Measurements from ENCODE around the gene NAIF1. TPM values are rescaled to one million over a fixed set of nuclear protein-coding genes. Genes with fewer than 3 reads are reported as not detected.

NAIF1 gene
- polyA plus RNA-seq, 2 of the 4 experiments (the other 2 are of a cell fraction) = 6.0 to 7.5 TPM

DNA sequence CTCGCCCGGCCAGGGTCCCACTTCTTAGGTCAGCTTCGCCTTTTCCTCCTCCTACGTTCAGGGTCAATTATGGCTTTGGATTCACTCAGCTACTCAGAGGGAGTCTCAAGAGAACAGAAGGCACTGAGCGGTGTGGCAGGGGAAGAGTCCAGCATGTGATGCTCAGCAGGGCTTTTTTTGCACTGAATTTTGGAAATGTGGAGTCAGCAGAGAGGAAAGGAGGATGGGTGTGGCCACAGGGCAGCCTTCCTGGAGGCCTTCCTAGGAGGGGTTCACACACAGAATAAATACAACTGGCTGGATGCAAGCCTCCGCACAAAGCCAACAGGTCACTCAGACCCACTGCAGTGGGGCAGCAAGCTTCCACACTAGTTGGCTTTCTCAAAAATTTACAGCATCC is 4.8 kb downstream of the NAIF1 start:
- ChIA-PET CTCF (interaction anchor here (1.0 to 6.5 kb wide), 6 partner anchors 11 to 140 kb away, joined by 3 to 29 read pairs (median 3); no protein-coding TSS in a partner anchor), POLR2A (no interaction called here)
- TF ChIP-seq CHD4 (IDR thresholded peaks at IDR 0.05; ENCODE audit: borderline replicate concordance) = no peak
- no peak for TF ChIP-seq HDAC2 (IDR thresholded peaks at IDR 0.05)
- TF ChIP-seq, protein P1, sequence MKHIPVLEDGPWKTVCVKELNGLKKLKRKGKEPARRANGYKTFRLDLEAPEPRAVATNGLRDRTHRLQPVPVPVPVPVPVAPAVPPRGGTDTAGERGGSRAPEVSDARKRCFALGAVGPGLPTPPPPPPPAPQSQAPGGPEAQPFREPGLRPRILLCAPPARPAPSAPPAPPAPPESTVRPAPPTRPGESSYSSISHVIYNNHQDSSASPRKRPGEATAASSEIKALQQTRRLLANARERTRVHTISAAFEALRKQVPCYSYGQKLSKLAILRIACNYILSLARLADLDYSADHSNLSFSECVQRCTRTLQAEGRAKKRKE (CRISPR knock-in tag; IDR thresholded peaks at IDR 0.05; ENCODE audit: low read depth) = no peak
- no peak for TF ChIP-seq ELK1 (IDR thresholded peaks at IDR 0.05; ENCODE audit: low read depth, low read length)
- TF ChIP-seq POLR2A (IDR thresholded peaks at IDR 0.05; ENCODE audit: low read length) = no peak
- no peak for TF ChIP-seq CBX8 (IDR thresholded peaks at IDR 0.05)
- no peak for TF ChIP-seq ZSCAN20 (CRISPR knock-in tag; IDR thresholded peaks at IDR 0.05)
- no peak for TF ChIP-seq TFCP2L1 (CRISPR knock-in tag; IDR thresholded peaks at IDR 0.05)
- no peak for TF ChIP-seq KDM1A (IDR thresholded peaks at IDR 0.05; ENCODE audit: low read depth)
- TF ChIP-seq ZFP36 (IDR thresholded peaks at IDR 0.05; ENCODE audit: borderline replicate concordance, partially characterized antibody) = no peak
- TF ChIP-seq CTCF (IDR thresholded peaks at IDR 0.05) = no peak
- TF ChIP-seq, protein P2, sequence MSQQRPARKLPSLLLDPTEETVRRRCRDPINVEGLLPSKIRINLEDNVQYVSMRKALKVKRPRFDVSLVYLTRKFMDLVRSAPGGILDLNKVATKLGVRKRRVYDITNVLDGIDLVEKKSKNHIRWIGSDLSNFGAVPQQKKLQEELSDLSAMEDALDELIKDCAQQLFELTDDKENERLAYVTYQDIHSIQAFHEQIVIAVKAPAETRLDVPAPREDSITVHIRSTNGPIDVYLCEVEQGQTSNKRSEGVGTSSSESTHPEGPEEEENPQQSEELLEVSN (IDR thresholded peaks at IDR 0.05; ENCODE audit: borderline replicate concordance, low read depth) = no peak
- TF ChIP-seq, protein P3, sequence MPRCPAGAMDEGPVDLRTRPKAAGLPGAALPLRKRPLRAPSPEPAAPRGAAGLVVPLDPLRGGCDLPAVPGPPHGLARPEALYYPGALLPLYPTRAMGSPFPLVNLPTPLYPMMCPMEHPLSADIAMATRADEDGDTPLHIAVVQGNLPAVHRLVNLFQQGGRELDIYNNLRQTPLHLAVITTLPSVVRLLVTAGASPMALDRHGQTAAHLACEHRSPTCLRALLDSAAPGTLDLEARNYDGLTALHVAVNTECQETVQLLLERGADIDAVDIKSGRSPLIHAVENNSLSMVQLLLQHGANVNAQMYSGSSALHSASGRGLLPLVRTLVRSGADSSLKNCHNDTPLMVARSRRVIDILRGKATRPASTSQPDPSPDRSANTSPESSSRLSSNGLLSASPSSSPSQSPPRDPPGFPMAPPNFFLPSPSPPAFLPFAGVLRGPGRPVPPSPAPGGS (IDR thresholded peaks at IDR 0.05) = no peak
- TF ChIP-seq JUN (IDR thresholded peaks at IDR 0.05) = no peak
- 80% methylated on average over 6 of the region's 6 CpGs for WGBS (ENCODE audit: missing lambda C conversion rate)
- H3K4me1 ChIP-seq = peaks cover 18% of the 10 kb centered on the region
- no peak overlapping the region for H3K4me3 ChIP-seq
- FAIRE-seq (no peak), DNase-seq (ENCODE audit: low read depth in 1 of 2, low spot score in 1 of 2) (no peak), ATAC-seq (no peak)
- no peak overlapping the region for H3K4me2 ChIP-seq
- no peaks in the 10 kb centered on the region for H3K9me3 ChIP-seq
- H3K27ac ChIP-seq = no peak overlapping the region

GRCh38 chr9:128061275-128061960 is 5.7 kb downstream of the NAIF1 start:
- no peak for ATAC-seq
- Histone ChIP-seq H3K4me1 (peaks cover 17% of the 10 kb centered on the region), H3K27ac (no peak overlapping the region), H3K4me3 (no peak overlapping the region), H3K9me3 (no peaks in the 10 kb centered on the region), H3K4me2 (no peak overlapping the region)
- no peak for FAIRE-seq
- ChIA-PET CTCF (interaction anchor here (1.0 to 6.5 kb wide), 4 partner anchors 13 to 139 kb away, joined by 3 to 29 read pairs (median 4); no protein-coding TSS in a partner anchor), POLR2A (no interaction called here)
- DNase-seq (ENCODE audit: low read depth in 1 of 2, low spot score in 1 of 2) = no peak
- TF ChIP-seq POLR2A (IDR thresholded peaks at IDR 0.05; ENCODE audit: low read length) = no peak
- no peak for TF ChIP-seq FOXS1 (CRISPR knock-in tag; IDR thresholded peaks at IDR 0.05)
- TF ChIP-seq JUN (IDR thresholded peaks at IDR 0.05) = no peak
- TF ChIP-seq BHLHE40 (IDR thresholded peaks at IDR 0.05; ENCODE audit: low read depth, low read length) = no peak
- no peak for TF ChIP-seq MAX (IDR thresholded peaks at IDR 0.05)
- TF ChIP-seq, protein P1 (CRISPR knock-in tag; IDR thresholded peaks at IDR 0.05; ENCODE audit: low read depth) = no peak
- no peak for TF ChIP-seq PBX3 (IDR thresholded peaks at IDR 0.05)
- no peak for TF ChIP-seq RFX5 (IDR thresholded peaks at IDR 0.05)
- TF ChIP-seq EP300 (IDR thresholded peaks at IDR 0.05) = no peak
- no peak for TF ChIP-seq RCOR1 (IDR thresholded peaks at IDR 0.05; ENCODE audit: low read depth, low read length)
- TF ChIP-seq ZNF302 (CRISPR knock-in tag; IDR thresholded peaks at IDR 0.05) = no peak
- 80% methylated on average over 13 of the region's 13 CpGs for WGBS (ENCODE audit: missing lambda C conversion rate)

Data from A549 (cell line).